A204.1 (cell line): ENCODE measurements around the gene TRIM14.
"Not testable (repeated sequence)": the region's sequence is repeated elsewhere in the genome, so short reads cannot be mapped to it uniquely, and the experiment has no call there.

ENCODE experiments used
- FAIRE-seq: peaks from 2 replicates; lab custom pipeline; 2012; peaks lifted over from hg19 to GRCh38; lab: Jason Lieb, UNC

Gene TRIM14

GRCh38 chr9:98105006-98105405 lies 14.0 kb downstream of the TRIM14 start:
- FAIRE-seq, result no peak

GRCh38 chr9:98104445-98104881 lies 14.6 kb downstream of the TRIM14 start:
- FAIRE-seq, result no peak

- FAIRE-seq, result no peak
Observed at GRCh38 chr9:98101868-98102273, 17.2 kb downstream of the TRIM14 start.

- no peak for FAIRE-seq
Observed at GRCh38 chr9:98101416-98101815, 17.6 kb downstream of the TRIM14 start.

DNA sequence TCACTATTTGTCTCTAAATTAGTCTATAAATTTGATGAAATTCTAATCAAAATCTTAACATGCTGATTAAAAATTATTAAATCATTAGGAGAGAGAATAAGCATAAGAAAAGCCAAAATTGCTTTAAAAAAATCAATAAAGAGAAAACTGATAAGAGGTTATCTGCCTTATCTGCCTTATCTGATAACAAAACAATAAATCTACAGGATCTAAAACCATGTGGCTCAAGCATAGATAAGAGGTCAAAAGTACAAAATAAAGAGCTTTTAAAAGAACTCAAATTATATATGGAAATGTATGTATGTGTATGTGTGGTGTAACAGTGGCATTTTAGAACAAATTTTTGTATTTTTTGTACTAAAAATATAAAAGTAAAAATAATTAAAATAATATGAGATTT lies 18.6 kb downstream of the TRIM14 start:
- FAIRE-seq, result peak; percentile 65

GRCh38 chr9:98099898-98100297 lies 19.1 kb downstream of the TRIM14 start:
- no peak for FAIRE-seq

- no peak for FAIRE-seq
Observed at GRCh38 chr9:98099346-98099745, 19.7 kb downstream of the TRIM14 start.

DNA sequence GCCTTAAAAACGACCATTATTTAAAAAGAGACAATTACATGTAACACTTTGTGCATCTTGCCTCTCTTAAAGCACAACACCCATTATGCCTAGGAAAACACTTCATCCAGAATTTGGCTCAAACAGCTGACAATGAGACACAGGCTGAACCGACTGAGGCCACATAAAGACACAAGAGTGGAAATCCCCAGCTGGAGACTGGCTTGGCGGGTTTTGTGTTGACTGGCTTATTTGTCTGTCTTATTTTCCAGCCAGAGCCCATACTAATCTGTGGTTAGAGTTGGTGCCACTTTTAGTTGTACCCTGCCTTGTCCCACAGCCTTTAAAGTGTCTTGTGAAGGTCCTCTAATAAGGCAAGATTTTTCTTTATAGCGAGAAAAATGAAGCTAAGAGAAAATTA lies 21.2 kb downstream of the TRIM14 start:
- no peak for FAIRE-seq

DNA sequence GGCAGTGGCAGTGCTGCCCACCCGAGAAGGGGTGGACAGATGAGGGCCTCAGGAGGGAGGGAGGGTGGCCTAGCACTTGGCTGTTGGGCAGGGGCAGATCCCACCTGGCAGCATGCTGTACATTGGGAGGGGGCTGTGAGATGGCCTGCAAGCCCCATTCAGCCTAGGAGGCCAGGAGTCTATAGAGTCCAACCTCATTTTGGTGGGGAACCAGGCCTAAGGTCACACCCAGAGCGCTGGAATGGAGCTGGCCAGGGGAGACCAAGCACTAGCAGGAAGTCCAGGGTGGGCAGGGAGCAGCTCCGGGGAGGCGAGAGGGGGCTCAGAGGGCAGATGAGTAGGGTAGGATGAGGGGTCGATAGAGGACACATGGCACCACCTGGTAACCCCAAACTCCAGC lies 22.9 kb downstream of the TRIM14 start:
- no peak for FAIRE-seq

GRCh38 chr9:98095401-98095800 lies 23.6 kb downstream of the TRIM14 start:
- no peak for FAIRE-seq

DNA sequence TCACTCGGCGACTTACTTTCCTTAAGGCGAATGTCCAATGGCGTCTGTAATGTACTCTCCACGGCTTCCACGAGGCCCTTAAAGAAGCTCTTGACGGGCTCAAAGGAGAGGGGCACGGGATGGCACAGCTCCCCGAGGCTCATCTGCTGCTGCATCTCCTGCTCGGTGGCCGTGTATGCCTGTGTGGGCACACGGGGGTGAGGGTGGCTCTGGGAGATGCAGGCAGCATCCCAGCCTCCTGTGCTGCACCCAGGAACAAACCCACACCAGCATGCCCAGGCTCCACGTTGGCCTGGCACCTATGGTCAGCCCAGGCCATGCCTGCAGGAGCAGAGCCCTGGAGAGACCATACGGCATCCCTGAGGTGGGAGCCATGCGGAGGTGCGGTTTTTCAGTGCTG lies 24.2 kb downstream of the TRIM14 start:
- FAIRE-seq, result no peak

- FAIRE-seq, result no peak
Observed at GRCh38 chr9:98094316-98094715, 24.7 kb downstream of the TRIM14 start.

- no peak for FAIRE-seq
Observed at GRCh38 chr9:98092613-98092931, 26.4 kb downstream of the TRIM14 start.

- no peak for FAIRE-seq
Observed at GRCh38 chr9:98091735-98092612, 27.0 kb downstream of the TRIM14 start.

- not testable (repeated sequence) for FAIRE-seq
Observed at GRCh38 chr9:98090674-98091073, 28.3 kb downstream of the TRIM14 start.

GRCh38 chr9:98087420-98088354 lies 31.3 kb downstream of the TRIM14 start:
- FAIRE-seq, result no peak

- FAIRE-seq, result no peak
Observed at GRCh38 chr9:98086461-98086860, 32.6 kb downstream of the TRIM14 start.

- no peak for FAIRE-seq
Observed at GRCh38 chr9:98085944-98086343, 33.1 kb downstream of the TRIM14 start.

- FAIRE-seq, result no peak
Observed at GRCh38 chr9:98085058-98085457, 34.0 kb downstream of the TRIM14 start.

DNA sequence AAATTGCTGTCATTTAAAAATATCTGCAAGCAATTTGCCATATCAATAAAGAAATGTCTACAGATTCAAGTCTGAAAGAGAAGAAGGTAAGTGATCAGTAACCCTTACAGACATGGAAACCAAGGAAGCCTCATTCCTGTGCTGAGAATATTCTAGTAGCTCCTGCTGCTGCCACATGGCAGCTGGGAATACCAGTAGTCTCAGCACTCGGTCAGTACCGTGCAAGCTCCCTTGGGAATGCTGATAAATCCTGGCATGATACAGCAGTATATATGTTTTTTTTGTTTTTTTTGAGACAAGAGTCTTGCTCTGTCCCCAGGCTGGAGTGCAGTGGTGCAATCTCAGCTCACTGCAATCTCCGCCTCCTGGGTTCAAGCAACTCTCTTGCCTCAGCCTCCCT lies 34.6 kb downstream of the TRIM14 start:
- no peak for FAIRE-seq

DNA sequence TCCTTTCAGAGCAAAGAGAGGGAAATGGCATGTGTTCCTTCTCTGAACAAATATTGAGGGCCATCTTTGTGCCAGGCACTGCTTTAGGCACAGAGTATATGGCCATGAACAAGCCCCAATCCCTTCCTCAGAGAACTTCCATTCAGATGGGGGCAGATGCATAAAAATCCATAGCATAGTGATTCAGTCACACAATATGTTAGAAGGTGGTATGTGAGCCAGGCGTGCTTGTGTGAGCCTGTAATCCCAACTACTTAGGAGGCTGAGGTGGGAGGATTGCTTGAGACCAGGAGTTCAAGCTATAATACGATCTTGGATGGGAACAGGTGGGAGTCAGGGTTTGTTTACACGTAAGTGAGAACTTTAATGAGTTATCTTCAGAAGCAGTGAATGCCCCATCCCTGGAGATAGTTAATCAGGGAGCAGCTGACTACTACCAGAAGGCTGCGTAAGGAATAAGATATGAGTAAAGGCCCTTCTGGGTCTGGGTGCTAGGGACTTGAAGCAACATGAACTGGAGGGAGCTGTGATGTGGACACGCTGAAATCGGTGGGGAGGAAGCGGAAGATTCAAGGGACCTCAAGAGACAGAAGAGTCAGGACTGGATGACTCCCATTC lies 35.3 kb downstream of the TRIM14 start:
- FAIRE-seq, result no peak

DNA sequence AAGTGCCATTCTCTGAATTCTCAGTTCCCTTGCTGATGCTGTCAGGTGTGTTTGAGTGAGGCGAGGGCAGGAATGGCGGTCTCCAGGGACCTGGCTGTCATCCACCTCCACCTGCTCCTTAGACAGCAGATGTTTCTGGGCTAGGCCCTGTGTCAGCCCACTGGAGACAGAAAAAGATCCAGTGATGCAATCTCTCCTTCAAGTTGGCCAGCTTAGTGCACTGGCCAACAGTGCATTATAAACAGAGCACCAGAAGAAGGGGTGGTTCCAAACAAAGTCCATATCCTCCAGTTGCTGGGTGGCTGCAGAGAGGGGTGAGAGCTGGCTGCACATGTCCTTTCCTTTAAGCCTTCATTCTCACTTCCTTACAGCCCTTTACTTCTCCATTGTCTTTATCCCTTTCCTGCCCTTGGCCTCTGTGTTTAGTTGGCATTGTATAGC lies 35.9 kb downstream of the TRIM14 start:
- no peak for FAIRE-seq
